HG03039 (cell line): Measurements from ENCODE around the gene JAGN1.
"Not testable (repeated sequence)": the region's sequence is repeated elsewhere in the genome, so short reads cannot be mapped to it uniquely, and the experiment has no call there.

Experiments used
- ATAC-seq: cut with Tn5 transposase; IDR thresholded peaks from one replicate; pipeline ENCODE4 v1.9.1; 2021; ENCODE audit warnings: mild to moderate bottlenecking, moderate library complexity; ENCODE audit not compliant: unreplicated experiment

The JAGN1 gene

DNA sequence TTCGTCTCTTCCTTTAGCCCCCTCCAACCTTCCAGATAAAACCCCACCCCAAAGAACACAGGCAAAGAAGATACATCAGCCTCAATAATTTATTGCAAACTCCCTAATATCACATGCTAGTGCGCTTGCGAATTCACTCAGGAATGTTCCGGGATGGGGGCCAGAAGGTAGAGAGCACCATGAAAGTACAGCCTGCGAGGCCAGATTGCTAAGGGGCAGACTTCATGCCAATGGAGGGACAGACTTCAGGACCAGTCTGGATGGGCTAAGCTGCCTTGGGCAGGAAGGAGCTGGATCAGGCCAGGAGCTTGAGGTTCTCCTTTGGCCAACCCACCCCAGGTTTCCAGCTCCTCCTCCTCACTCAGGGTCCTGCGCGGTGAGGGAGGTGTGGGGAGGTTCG, 23.8 kb upstream of the JAGN1 start:
- no peak for ATAC-seq

DNA sequence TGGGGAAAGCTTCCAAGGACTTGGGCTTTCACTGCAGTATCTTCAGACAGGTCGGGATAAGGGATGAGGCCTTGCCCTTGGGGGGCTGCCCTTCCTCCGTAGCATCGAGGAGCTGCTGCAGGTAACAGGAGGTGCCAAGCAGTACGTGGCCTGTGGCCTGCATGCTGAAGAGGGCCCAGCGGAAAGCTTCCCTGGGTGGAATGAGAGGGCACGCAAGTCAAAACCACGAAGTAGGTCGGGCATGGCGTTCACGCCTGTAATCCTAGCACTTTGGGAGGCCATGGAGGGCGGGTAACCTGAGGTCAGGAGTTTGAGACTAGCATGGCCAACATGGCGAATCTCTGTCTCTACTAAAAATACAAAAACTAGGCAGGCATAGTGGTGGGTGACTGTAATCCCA, 23.3 kb upstream of the JAGN1 start:
- ATAC-seq, result no peak

- ATAC-seq, result no peak
Observed at GRCh38 chr3:9869955-9870354, 20.5 kb upstream of the JAGN1 start.

DNA sequence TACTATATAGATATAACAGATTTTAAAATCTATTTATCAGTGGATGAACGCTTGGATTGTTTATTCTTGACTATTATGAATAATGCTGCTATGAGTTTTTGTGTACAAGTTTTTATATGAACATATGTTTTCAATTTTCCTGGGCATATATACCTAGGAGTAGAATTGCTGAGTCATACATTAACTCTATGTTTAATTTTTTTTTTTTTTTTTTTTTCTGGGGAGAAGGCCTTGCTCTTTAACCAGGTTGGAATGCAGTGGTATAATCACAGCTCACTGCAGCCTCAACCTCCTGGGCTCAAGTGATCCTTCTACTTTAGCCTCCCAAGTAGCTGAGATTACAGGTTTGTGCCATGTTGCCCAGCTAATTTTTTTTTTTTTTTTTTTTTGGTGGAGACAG, 19.4 kb upstream of the JAGN1 start:
- no peak for ATAC-seq

DNA sequence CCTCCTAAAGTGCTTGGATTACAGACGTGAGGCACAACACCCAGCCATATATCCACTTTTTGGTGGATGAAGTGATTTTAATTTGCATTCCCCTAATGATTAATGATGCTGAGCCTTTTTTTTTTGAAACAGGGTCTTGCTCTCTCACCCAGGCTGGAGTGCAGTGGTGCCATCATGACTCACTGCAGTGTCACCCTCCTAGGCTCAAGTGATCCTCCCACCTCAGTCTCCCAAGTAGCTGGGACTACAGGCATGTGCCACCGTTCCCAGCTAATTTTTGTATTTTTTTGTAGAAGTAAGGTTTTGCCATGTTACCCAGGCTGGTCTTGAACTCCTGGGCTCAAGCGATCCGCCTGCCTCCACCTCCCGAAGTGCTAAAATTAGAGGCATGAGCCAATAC, 18.3 kb upstream of the JAGN1 start:
- ATAC-seq, result not testable (repeated sequence)

DNA sequence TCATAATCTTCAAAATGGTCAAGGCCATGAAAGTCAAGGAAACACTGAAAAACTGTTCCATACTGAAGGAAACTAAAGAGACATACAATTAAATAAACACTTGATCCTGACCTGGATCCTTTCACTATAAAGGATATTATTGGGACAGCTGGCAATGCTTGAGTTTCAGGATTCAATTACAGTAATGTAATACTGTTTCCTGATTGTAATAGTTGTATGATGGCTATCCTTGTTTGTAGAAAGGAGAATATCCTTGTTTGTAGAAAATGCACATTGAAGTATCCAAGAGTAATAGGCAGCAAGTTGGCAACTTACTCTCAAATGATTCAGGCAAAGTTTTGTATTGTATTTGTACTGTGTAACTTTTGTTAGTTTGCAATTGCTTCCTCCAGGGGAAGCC, 15.0 kb upstream of the JAGN1 start:
- no peak for ATAC-seq

- not testable (repeated sequence) for ATAC-seq
Observed at GRCh38 chr3:9876255-9876654, 14.2 kb upstream of the JAGN1 start.

- no peak for ATAC-seq
Observed at GRCh38 chr3:9876991-9877390, 13.4 kb upstream of the JAGN1 start.

DNA sequence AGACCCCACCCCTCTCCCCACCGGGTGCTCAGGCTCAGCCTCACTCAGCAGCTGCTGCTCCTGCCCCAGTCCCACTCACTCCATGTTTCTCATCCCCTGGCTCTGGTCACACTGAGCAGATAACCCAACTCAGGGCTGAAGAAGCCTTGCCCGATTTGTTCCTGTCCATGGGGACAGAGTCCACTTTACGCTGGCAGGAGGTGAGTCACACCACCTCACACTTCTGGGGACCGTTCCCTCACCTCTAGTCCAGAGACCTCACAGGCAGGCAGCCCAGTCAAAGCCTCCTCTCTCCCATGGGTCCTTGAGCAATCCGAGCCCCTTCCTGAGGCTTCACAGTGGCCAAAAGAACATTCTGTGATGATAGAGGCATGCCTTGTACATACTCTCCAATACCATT, 11.7 kb upstream of the JAGN1 start:
- ATAC-seq, result no peak

DNA sequence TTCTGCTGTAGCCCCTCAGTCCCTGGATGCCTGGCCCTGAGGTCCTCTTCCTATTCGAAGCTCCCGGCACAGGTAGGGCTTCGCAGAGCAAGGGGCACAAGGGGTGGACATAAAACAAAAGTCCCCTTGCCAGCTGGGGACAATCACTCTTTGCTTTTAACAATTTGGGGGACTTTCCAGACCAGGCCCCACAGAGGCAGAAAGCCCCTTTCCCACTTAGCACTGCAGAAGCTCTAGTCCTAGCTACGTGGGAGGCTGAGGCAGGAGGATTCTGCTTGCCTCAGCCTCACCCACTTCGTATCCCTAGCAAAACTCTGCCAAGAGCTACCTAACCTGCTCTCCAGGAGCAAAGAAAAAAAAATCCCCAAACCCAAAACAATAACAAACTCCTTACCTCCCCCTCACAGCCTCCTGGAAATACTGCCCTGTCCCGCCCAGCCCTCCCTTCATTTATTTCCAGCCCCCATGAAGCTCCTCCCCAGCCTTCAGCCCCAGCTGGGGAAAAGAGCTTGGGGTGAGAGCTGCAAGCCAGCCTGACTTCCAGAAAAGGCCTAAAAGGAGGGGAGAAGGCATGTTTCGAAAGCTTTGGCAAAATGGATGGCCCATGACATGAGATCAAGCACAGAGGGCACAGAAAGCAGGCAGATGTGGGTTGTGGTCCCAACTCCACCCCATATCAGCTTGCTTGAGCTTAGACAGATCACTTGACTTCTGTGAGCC, 10.4 kb upstream of the JAGN1 start, which contains the start of gene CIDEC:
Gene CIDEC, minus strand, starts transcription at position 424 of the 720 bp plus-strand sequence. CDS start 1,767 bp downstream, outside the sequence.
- ATAC-seq, result no peak

DNA sequence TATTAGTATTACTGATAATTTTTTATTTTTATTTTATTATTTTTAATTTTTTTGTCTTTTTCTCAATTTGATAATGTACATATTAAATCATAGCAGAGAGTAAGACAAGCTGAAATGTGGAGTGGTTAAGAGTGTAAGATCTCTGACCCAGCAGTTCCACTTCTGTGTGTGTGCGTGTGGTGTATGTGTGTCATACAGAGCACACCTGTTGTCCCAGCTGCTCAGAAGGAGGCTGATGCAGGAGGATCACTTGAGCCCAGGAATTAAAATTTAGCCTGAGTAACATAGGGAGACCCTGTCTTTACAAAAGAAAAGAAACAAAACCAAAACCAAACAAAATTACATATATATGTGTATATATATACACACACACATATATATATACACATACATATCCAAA, 9.0 kb upstream of the JAGN1 start:
- ATAC-seq, result no peak

GRCh38 chr3:9883706-9884554, 6.5 kb upstream of the JAGN1 start:
- no peak for ATAC-seq

DNA sequence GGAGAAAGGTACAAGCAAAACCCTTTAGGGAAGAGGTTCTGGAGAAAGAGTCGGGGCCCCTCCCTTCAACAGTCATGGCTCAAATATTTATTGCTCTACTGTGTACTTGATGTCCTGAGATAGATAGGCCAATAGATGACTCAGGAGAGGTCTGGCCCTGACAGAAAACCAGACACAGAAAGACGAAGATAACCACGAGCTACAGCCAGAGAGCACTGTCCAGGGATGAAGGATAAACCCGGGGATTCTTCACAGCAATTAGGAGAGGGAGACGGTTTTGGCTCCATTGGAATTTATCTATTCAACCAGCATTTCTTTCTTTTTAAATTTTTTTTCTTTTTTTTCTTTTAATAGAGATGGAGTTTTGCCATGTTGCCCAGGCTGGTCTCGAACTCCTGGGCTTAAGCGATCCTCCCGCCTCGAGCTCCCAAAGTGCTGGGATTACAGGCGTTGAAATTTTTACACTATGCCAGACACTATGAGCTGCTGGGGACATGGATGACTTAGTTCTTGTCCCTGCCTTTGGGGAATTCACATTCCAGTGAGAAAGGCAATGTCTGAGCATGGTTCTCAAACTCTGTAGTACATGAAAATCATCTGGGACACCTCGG, 5.8 kb upstream of the JAGN1 start:
- no peak for ATAC-seq

GRCh38 chr3:9886328-9886727, 4.1 kb upstream of the JAGN1 start:
- ATAC-seq, result no peak

- ATAC-seq, result no peak
Observed at GRCh38 chr3:9887480-9887879, 2.9 kb upstream of the JAGN1 start.

GRCh38 chr3:9888540-9888939, 1.9 kb upstream of the JAGN1 start:
- ATAC-seq, result no peak

DNA sequence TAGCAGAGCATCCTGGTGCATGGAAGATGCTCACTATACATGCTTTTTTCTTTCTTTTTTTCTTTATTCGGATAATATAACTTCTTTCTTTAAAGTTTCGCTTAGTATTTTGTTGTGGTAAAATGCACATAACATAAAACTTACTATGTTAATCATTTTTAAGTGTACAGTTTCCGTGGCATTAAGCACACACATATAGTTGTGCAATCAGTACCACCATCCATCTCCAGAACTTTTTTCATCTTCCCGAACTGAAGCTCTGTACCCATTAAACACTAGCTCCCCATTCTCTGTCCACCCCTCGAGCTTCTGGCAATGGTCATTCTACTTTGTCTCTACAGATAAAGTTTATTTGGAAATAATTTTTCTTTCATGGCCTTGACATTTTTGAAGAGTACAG, 1.0 kb upstream of the JAGN1 start:
- no peak for ATAC-seq

DNA sequence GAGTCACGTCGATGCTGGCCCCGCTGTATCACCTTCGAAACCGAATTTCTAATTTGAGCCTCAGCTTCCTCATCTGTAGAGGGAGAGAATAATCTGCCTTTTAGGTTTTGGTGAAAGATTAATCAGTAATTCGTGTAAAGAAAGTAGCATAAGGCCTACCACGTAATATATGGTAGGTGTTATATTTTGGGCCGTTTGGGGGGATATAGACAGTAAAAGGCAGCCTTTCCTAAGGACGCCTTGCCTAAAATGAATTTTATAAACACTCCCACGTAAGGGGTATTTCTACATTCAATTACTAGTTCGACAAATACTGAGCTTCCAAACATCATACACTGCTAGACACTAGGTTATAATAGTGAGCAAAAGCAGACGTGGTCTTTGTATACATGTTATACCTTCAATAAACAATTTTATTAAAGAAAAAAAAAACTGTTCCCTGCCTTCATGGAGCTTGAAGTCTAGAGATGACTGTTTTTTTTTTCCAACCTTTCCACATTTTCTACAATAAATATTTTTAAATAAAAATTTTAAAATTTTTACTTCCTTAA, 737 bp downstream of the JAGN1 start:
- ATAC-seq, result no peak

DNA sequence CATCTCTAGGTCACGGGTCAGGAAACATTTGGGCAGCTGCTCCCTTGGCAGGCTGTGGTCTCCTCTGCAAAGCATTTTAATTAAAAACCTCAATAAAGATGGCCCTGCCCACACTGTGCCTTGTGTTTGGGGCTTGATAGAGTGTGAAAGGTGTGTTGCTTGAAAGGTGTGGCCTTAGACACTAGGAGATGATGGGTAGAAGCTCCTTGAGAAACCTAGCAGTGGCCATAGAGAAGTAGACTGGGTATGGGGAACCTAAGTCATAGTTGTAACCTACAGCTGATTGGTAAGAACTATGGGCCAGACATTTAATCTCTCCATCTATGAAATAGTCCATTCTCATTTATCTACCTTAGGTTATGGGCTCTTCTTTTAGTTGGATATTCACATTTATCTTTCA, 3.3 kb downstream of the JAGN1 start:
- ATAC-seq, result no peak

GRCh38 chr3:9895715-9896114, 5.3 kb downstream of the JAGN1 start:
- ATAC-seq, result not testable (repeated sequence)

DNA sequence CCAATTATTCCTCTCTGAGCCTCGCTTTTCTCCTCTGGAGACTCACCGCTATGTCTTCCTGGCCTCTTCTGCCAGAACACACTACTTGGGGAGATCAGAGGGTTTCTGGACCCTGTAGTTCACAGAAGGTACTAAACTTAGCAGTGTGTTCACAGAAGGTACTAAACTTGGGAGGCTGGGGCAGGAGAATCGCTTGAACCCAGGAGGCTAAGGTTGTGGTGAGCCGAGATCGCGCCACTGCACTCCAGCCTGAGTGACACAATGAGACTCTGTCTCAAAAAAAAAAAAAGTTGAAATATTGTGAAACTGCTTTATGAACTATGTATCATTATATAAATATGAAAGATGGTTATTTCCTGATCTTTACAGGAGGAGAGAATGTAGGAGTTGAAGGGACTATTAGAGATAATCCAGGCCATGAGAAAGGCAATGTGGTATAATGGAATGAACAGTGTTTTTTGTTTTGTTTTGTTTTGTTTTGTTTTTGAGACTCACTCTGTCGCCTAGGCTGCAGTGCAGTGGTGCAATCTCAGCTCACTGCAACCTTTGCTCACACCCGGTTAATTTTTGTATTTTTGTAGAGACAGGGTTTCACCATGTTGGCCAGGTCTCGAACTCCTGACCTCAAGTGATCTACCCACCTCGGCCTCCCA, 6.5 kb downstream of the JAGN1 start:
- not testable (repeated sequence) for ATAC-seq
